ENCODE results near the gene BANP.
"Not testable (repeated sequence)": the region's sequence is repeated elsewhere in the genome, so short reads cannot be mapped to it uniquely, and the experiment has no call there.

The BANP gene

GRCh38 chr16:88068476-88069396 lies 117.5 kb downstream of the BANP start:
- CTCF ChIA-PET = no interaction called here
- no peak overlapping the region for H3K27ac Mint-ChIP-seq
- no peaks in the 10 kb centered on the region for H3K27me3 Mint-ChIP-seq
- H3K4me3 Mint-ChIP-seq = no peak overlapping the region
- no peaks in the 10 kb centered on the region for H3K9me3 Mint-ChIP-seq
- no peak for DNase-seq
- no peaks in the 10 kb centered on the region for H3K4me1 Mint-ChIP-seq
- H3K36me3 Mint-ChIP-seq = peaks cover 9% of the 10 kb centered on the region

GRCh38 chr16:88069397-88070168 lies 118.3 kb downstream of the BANP start:
- H3K9me3 Mint-ChIP-seq = no peaks in the 10 kb centered on the region
- H3K4me1 Mint-ChIP-seq = no peaks in the 10 kb centered on the region
- CTCF ChIA-PET = no interaction called here
- H3K27ac Mint-ChIP-seq = no peak overlapping the region
- DNase-seq = no peak
- no peak overlapping the region for H3K4me3 Mint-ChIP-seq
- H3K36me3 Mint-ChIP-seq = peaks cover 9% of the 10 kb centered on the region
- H3K27me3 Mint-ChIP-seq = no peaks in the 10 kb centered on the region

GRCh38 chr16:88070341-88070740 lies 119.1 kb downstream of the BANP start:
- no peak overlapping the region for H3K27ac Mint-ChIP-seq
- no peaks in the 10 kb centered on the region for H3K4me1 Mint-ChIP-seq
- H3K36me3 Mint-ChIP-seq = peaks cover 9% of the 10 kb centered on the region
- no peak for DNase-seq
- H3K4me3 Mint-ChIP-seq = no peak overlapping the region
- H3K27me3 Mint-ChIP-seq = no peaks in the 10 kb centered on the region
- H3K9me3 Mint-ChIP-seq = no peaks in the 10 kb centered on the region
- CTCF ChIA-PET = no interaction called here

GRCh38 chr16:88070989-88071625 lies 119.9 kb downstream of the BANP start:
- no peak for DNase-seq
- H3K36me3 Mint-ChIP-seq = peaks cover 10% of the 10 kb centered on the region
- H3K27ac Mint-ChIP-seq = no peak overlapping the region
- no peaks in the 10 kb centered on the region for H3K4me1 Mint-ChIP-seq
- H3K27me3 Mint-ChIP-seq = no peaks in the 10 kb centered on the region
- H3K4me3 Mint-ChIP-seq = no peak overlapping the region
- H3K9me3 Mint-ChIP-seq = no peaks in the 10 kb centered on the region
- CTCF ChIA-PET = no interaction called here

- no peak for DNase-seq
Measured at GRCh38 chr16:88071908-88072307, 120.7 kb downstream of the BANP start.

GRCh38 chr16:88072571-88073001 lies 121.4 kb downstream of the BANP start:
- Mint-ChIP-seq H3K36me3 (peaks cover 15% of the 10 kb centered on the region), H3K9me3 (no peaks in the 10 kb centered on the region), H3K27me3 (no peaks in the 10 kb centered on the region), H3K27ac (no peak overlapping the region), H3K4me3 (no peak overlapping the region), H3K4me1 (no peaks in the 10 kb centered on the region)
- CTCF ChIA-PET = no interaction called here
- no peak for DNase-seq

More at GRCh38 chr16:88071908-88072307, 120.7 kb downstream of the BANP start:
- H3K27me3 Mint-ChIP-seq = no peaks in the 10 kb centered on the region
- H3K4me1 Mint-ChIP-seq = no peaks in the 10 kb centered on the region
- CTCF ChIA-PET = no interaction called here
- no peak overlapping the region for H3K4me3 Mint-ChIP-seq
- no peaks in the 10 kb centered on the region for H3K9me3 Mint-ChIP-seq
- peaks cover 12% of the 10 kb centered on the region for H3K36me3 Mint-ChIP-seq
- H3K27ac Mint-ChIP-seq = no peak overlapping the region

GRCh38 chr16:88073201-88073721 lies 122.0 kb downstream of the BANP start:
- Mint-ChIP-seq H3K27ac (no peak overlapping the region), H3K36me3 (peaks cover 20% of the 10 kb centered on the region)

GRCh38 chr16:88074041-88074440 lies 122.8 kb downstream of the BANP start:
- no peak for DNase-seq
- H3K4me3 Mint-ChIP-seq = no peak overlapping the region
- CTCF ChIA-PET = no interaction called here
- H3K4me1 Mint-ChIP-seq = no peaks in the 10 kb centered on the region
- H3K27ac Mint-ChIP-seq = no peak overlapping the region
- H3K36me3 Mint-ChIP-seq = peaks cover 22% of the 10 kb centered on the region
- no peaks in the 10 kb centered on the region for H3K27me3 Mint-ChIP-seq
- H3K9me3 Mint-ChIP-seq = no peaks in the 10 kb centered on the region

More at GRCh38 chr16:88073201-88073721, 122.0 kb downstream of the BANP start:
- Mint-ChIP-seq H3K4me3 (no peak overlapping the region), H3K9me3 (no peaks in the 10 kb centered on the region), H3K4me1 (no peaks in the 10 kb centered on the region), H3K27me3 (no peaks in the 10 kb centered on the region)
- CTCF ChIA-PET = no interaction called here
- DNase-seq = no peak

- Mint-ChIP-seq H3K27ac (no peak overlapping the region), H3K4me3 (no peak overlapping the region), H3K9me3 (peaks cover 4% of the 10 kb centered on the region), H3K4me1 (no peaks in the 10 kb centered on the region), H3K36me3 (peaks cover 22% of the 10 kb centered on the region), H3K27me3 (no peaks in the 10 kb centered on the region)
- DNase-seq = no peak
- CTCF ChIA-PET = no interaction called here
Measured at GRCh38 chr16:88076211-88076931, 125.1 kb downstream of the BANP start.

- H3K4me3 Mint-ChIP-seq, H3K27ac Mint-ChIP-seq, H3K9me3 Mint-ChIP-seq, DNase-seq, H3K27me3 Mint-ChIP-seq, H3K4me1 Mint-ChIP-seq, CTCF ChIA-PET: not testable (repeated sequence)
- peaks cover 21% of the 10 kb centered on the region for H3K36me3 Mint-ChIP-seq
Measured at GRCh38 chr16:88076932-88077320, 125.7 kb downstream of the BANP start.

- peaks cover 21% of the 10 kb centered on the region for H3K36me3 Mint-ChIP-seq
- CTCF ChIA-PET = no interaction called here
Measured at GRCh38 chr16:88077328-88078108, 126.3 kb downstream of the BANP start.

GRCh38 chr16:88078111-88078775 lies 127.0 kb downstream of the BANP start:
- H3K27me3 Mint-ChIP-seq = no peaks in the 10 kb centered on the region
- H3K9me3 Mint-ChIP-seq = peaks cover 4% of the 10 kb centered on the region
- DNase-seq = no peak
- peaks cover 21% of the 10 kb centered on the region for H3K36me3 Mint-ChIP-seq
- CTCF ChIA-PET = no interaction called here
- H3K27ac Mint-ChIP-seq = no peak overlapping the region
- no peaks in the 10 kb centered on the region for H3K4me1 Mint-ChIP-seq
- H3K4me3 Mint-ChIP-seq = no peak overlapping the region

More at GRCh38 chr16:88077328-88078108, 126.3 kb downstream of the BANP start:
- Mint-ChIP-seq H3K9me3 (peaks cover 4% of the 10 kb centered on the region), H3K4me1 (no peaks in the 10 kb centered on the region), H3K27ac (no peak overlapping the region), H3K4me3 (no peak overlapping the region), H3K27me3 (no peaks in the 10 kb centered on the region)
- no peak for DNase-seq

GRCh38 chr16:88083582-88083981 lies 132.3 kb downstream of the BANP start:
- no peaks in the 10 kb centered on the region for H3K4me1 Mint-ChIP-seq
- peaks cover 4% of the 10 kb centered on the region for H3K9me3 Mint-ChIP-seq
- no peak overlapping the region for H3K27ac Mint-ChIP-seq
- no peak overlapping the region for H3K4me3 Mint-ChIP-seq
- CTCF ChIA-PET = no interaction called here
- H3K36me3 Mint-ChIP-seq = peaks cover 6% of the 10 kb centered on the region
- no peak for DNase-seq
- H3K27me3 Mint-ChIP-seq = no peaks in the 10 kb centered on the region

All from activated naive CD4-positive, alpha-beta T cell treated with anti-CD3 and anti-CD28 coated beads, Interleukin-2, amount 10 ng/mL, durations not matched to agents 7 days and 5 days (primary cell).